Measurements from ENCODE around the gene CCL2.

CCL2 gene

DNA sequence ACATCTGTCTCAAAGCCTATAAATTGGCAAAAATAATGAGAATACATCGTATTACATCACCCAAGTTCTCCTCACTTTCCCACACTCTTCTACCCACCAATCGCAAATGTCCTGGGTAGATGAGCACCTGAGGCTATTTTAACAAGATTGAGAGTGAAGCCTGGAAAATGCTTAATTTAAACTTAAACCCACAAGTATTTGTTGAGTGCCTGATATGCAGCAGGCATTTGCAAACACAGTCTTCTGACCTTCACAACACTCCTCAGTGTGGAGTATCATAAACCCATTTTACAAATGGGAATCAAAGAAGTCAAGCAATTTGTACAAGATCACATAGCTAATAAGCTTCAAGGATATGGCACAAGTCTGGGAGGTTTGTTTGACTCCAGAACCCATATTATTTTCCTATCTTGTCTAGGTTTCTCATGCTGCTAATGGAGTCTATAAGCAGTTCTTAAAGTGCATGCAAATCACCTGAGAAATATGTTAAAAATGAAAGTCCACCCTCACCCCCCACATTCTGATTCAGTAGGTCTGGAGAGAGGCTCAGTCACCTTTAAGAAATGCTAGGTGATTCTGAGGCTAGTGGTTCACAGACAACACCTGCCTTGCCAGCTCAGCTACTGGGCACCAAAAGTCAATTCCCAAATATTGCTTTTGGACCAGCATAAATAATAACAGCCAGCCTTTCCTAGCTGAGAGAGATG lies 34.9 kb upstream of the CCL2 start:
- Histone ChIP-seq H2AFZ (ENCODE audit: low read length) (no peak overlapping the region), H4K20me1 (ENCODE audit: insufficient read depth, low read length, poor library complexity, severe bottlenecking) (no peaks in the 10 kb centered on the region), H3K36me3 (ENCODE audit: insufficient read depth, low read length) (no peaks in the 10 kb centered on the region), H3K4me2 (ENCODE audit: low read depth, low read length, poor library complexity, severe bottlenecking) (no peak overlapping the region), H3K27me3 (ENCODE audit: insufficient read depth, low read length, poor library complexity, severe bottlenecking) (no peaks in the 10 kb centered on the region), H3K9ac (ENCODE audit: low read depth, low read length, poor library complexity, severe bottlenecking) (no peak overlapping the region), H3K9me2 (replicated peaks; ENCODE audit: low read depth, low read length) (no peaks in the 10 kb centered on the region), H3K79me2 (ENCODE audit: insufficient read depth, low read length) (no peaks in the 10 kb centered on the region), H3K4me3 (ENCODE audit: low read length, poor library complexity, severe bottlenecking) (no peak overlapping the region), H3F3A (ENCODE audit: low read depth) (no peaks in the 10 kb centered on the region), H3K9me3 (ENCODE audit: insufficient read depth, low read depth, low read length) (no peaks in the 10 kb centered on the region), H3K4me1 (ENCODE audit: insufficient read depth, low read length, poor library complexity, severe bottlenecking) (peaks cover 22% of the 10 kb centered on the region)
- no peak for TF ChIP-seq EZH2phosphoT487 (IDR thresholded peaks at IDR 0.05; ENCODE audit: borderline replicate concordance)
- TF ChIP-seq, protein P1, sequence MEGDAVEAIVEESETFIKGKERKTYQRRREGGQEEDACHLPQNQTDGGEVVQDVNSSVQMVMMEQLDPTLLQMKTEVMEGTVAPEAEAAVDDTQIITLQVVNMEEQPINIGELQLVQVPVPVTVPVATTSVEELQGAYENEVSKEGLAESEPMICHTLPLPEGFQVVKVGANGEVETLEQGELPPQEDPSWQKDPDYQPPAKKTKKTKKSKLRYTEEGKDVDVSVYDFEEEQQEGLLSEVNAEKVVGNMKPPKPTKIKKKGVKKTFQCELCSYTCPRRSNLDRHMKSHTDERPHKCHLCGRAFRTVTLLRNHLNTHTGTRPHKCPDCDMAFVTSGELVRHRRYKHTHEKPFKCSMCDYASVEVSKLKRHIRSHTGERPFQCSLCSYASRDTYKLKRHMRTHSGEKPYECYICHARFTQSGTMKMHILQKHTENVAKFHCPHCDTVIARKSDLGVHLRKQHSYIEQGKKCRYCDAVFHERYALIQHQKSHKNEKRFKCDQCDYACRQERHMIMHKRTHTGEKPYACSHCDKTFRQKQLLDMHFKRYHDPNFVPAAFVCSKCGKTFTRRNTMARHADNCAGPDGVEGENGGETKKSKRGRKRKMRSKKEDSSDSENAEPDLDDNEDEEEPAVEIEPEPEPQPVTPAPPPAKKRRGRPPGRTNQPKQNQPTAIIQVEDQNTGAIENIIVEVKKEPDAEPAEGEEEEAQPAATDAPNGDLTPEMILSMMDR (conservative IDR thresholded peaks at IDR 0.05; ENCODE audit: low read length): no peak

DNA sequence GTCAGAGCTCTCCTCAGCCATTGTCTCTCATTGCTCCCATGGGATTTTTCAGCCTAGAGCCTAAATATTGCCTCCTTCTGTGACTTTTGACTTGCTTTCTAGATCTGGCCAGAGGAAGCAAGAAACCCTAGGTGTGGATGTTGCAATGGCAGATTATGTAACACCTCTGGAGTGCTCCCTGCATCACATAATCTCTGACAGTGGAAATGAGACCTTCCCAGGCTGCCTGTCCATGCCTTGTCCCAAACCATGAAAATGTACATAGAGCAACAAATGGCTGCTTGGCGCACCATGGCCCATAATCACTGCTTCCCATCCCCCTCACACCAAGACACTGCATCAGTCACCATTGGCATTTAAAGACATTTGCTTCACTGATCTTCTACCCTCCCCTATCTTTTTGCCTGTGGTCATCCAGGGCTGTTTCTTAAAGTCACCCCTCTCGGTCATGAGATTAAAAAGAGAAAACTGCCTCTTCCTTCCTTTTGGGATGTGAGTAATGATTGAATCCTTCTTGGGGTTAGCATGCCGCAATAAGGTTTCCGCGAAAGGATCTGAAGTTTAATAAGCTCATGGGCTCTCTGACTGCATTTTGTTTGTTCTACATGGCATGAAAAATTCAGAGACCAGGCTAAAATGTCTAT lies 34.2 kb upstream of the CCL2 start:
- Histone ChIP-seq H4K20me1 (ENCODE audit: insufficient read depth, low read length, poor library complexity, severe bottlenecking) (no peaks in the 10 kb centered on the region), H3K9me3 (ENCODE audit: insufficient read depth, low read depth, low read length) (no peaks in the 10 kb centered on the region), H3F3A (ENCODE audit: low read depth) (no peaks in the 10 kb centered on the region), H3K27me3 (ENCODE audit: insufficient read depth, low read length, poor library complexity, severe bottlenecking) (no peaks in the 10 kb centered on the region), H3K4me2 (ENCODE audit: low read depth, low read length, poor library complexity, severe bottlenecking) (no peak overlapping the region), H3K36me3 (ENCODE audit: insufficient read depth, low read length) (no peaks in the 10 kb centered on the region), H3K4me3 (ENCODE audit: low read length, poor library complexity, severe bottlenecking) (no peak overlapping the region), H3K9me2 (replicated peaks; ENCODE audit: low read depth, low read length) (no peaks in the 10 kb centered on the region), H3K79me2 (ENCODE audit: insufficient read depth, low read length) (no peaks in the 10 kb centered on the region), H2AFZ (ENCODE audit: low read length) (no peak overlapping the region), H3K4me1 (ENCODE audit: insufficient read depth, low read length, poor library complexity, severe bottlenecking) (peaks cover 22% of the 10 kb centered on the region), H3K9ac (ENCODE audit: low read depth, low read length, poor library complexity, severe bottlenecking) (no peak overlapping the region)
- TF ChIP-seq, protein P1 (conservative IDR thresholded peaks at IDR 0.05; ENCODE audit: low read length): no peak
- no peak for TF ChIP-seq EZH2phosphoT487 (IDR thresholded peaks at IDR 0.05; ENCODE audit: borderline replicate concordance)

DNA sequence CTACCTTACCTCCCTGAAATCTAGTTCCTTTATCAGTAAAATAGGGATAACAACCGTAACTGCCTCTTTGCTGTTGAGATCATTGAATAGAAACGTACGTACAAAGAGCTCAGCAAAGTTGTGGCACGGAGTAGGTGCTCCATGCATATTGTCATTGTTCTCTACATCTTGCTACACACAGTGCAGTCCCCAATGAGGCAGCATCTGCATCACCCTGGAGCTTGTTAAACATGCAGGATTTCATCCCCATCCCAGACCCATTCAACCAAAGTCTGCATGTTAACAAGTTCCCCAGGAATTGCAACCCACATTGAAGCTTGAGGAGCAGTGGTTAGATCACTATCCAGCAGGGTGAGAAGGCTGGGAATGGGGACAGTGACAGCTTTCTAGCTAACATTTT lies 33.7 kb upstream of the CCL2 start:
- H3K27me3 ChIP-seq (ENCODE audit: insufficient read depth, low read length, poor library complexity, severe bottlenecking): no peaks in the 10 kb centered on the region
- no peaks in the 10 kb centered on the region for H3F3A ChIP-seq (ENCODE audit: low read depth)
- no peaks in the 10 kb centered on the region for H4K20me1 ChIP-seq (ENCODE audit: insufficient read depth, low read length, poor library complexity, severe bottlenecking)
- TF ChIP-seq, protein P1 (conservative IDR thresholded peaks at IDR 0.05; ENCODE audit: low read length): no peak
- TF ChIP-seq EZH2phosphoT487 (IDR thresholded peaks at IDR 0.05; ENCODE audit: borderline replicate concordance): no peak
- H3K36me3 ChIP-seq (ENCODE audit: insufficient read depth, low read length): no peaks in the 10 kb centered on the region
- peaks cover 22% of the 10 kb centered on the region for H3K4me1 ChIP-seq (ENCODE audit: insufficient read depth, low read length, poor library complexity, severe bottlenecking)
- no peaks in the 10 kb centered on the region for H3K79me2 ChIP-seq (ENCODE audit: insufficient read depth, low read length)
- no peak overlapping the region for H3K4me2 ChIP-seq (ENCODE audit: low read depth, low read length, poor library complexity, severe bottlenecking)
- no peak overlapping the region for H3K4me3 ChIP-seq (ENCODE audit: low read length, poor library complexity, severe bottlenecking)
- H3K9ac ChIP-seq (ENCODE audit: low read depth, low read length, poor library complexity, severe bottlenecking): no peak overlapping the region
- H3K9me2 ChIP-seq (replicated peaks; ENCODE audit: low read depth, low read length): no peaks in the 10 kb centered on the region
- H3K9me3 ChIP-seq (ENCODE audit: insufficient read depth, low read depth, low read length): no peaks in the 10 kb centered on the region
- H2AFZ ChIP-seq (ENCODE audit: low read length): no peak overlapping the region
